GM12878 (cell line): ENCODE measurements around the gene SPAG17.

ENCODE experiments used
- CTCF ChIP-seq, 3 experiments: IDR thresholded peaks in 2 of 3; conservative IDR thresholded peaks in 1 of 3; 2 replicates each; pipeline ENCODE4 v1.5.1; 2011; ENCODE audit warnings: low read depth in 3 of 3, low read length in 3 of 3, mild to moderate bottlenecking in 3 of 3, control low read depth in 2 of 3, moderate library complexity in 2 of 3, inconsistent platforms in 1 of 3, mixed read lengths in 1 of 3; ENCODE audit not compliant: control insufficient read depth in 2 of 3, insufficient read depth in 1 of 3; ENCODE audit errors: extremely low read depth in 1 of 3
- ZNF207 ChIP-seq: fragments of 450-650 bp; IDR thresholded peaks from 2 replicates; pipeline ENCODE4 v1.6.1; 2014; ENCODE audit warnings: antibody characterized with exemption, mild to moderate bottlenecking, borderline replicate concordance

- no peak for TF ChIP-seq ZNF207
- TF ChIP-seq CTCF (IDR thresholded peaks at IDR 0.05 in 2 of 3, conservative IDR thresholded peaks at IDR 0.05 in 1 of 3; ENCODE audit: control insufficient read depth in 2 of 3, extremely low read depth in 1 of 3, insufficient read depth in 1 of 3, low read depth in 3 of 3, low read length in 3 of 3) = no peak
These were observed 102.0 kb downstream of the SPAG17 start for GRCh38 chr1:118082984-118083383.
